DOHH2 (cell line): Measurements from ENCODE around the gene SPTBN4.
"Not testable (repeated sequence)": the region's sequence is repeated elsewhere in the genome, so short reads cannot be mapped to it uniquely, and the experiment has no call there.

Experiments used
- H3F3A ChIP-seq: fragments of 200-600 bp; sonication (generic), shearing (Covaris generic); 2 replicates; pipeline ENCODE4 v1.6.0; 2016; ENCODE audit warnings: antibody characterized with exemption, mild to moderate bottlenecking; ENCODE audit not compliant: control insufficient read depth, insufficient read depth
- H3K27ac ChIP-seq: fragments of 200-600 bp; sonication (generic); 2 replicates; pipeline ENCODE4 v1.5.1; 2014; ENCODE audit warnings: low read depth, mild to moderate bottlenecking, low read length, moderate library complexity
- H3K27me3 ChIP-seq: fragments of 200-600 bp; sonication (generic); 2 replicates; pipeline ENCODE4 v1.6.1; 2014; ENCODE audit warnings: mild to moderate bottlenecking, low read length, mixed read lengths; ENCODE audit not compliant: control insufficient read depth
- H3K36me3 ChIP-seq: fragments of 200-600 bp; sonication (generic); 2 replicates; pipeline ENCODE4 v1.6.1; 2014; ENCODE audit warnings: mild to moderate bottlenecking, low read length, moderate library complexity, mixed read lengths; ENCODE audit not compliant: control insufficient read depth
- H3K4me1 ChIP-seq: fragments of 200-600 bp; sonication (generic); 2 replicates; pipeline ENCODE4 v1.6.1; 2014; ENCODE audit warnings: mild to moderate bottlenecking, low read length, mixed read lengths; ENCODE audit not compliant: control insufficient read depth
- H3K4me2 ChIP-seq: fragments of 200-600 bp; sonication (generic); 2 replicates; pipeline ENCODE4 v1.6.0; 2014; ENCODE audit warnings: mild to moderate bottlenecking, low read length, moderate library complexity
- H3K4me3 ChIP-seq: fragments of 200-600 bp; sonication (generic); 2 replicates; pipeline ENCODE4 v1.5.1; 2014; ENCODE audit warnings: mild to moderate bottlenecking, low read length, mixed read lengths
- H3K79me2 ChIP-seq: fragments of 200-600 bp; sonication (generic); 2 replicates; pipeline ENCODE4 v1.6.1; 2014; ENCODE audit warnings: mild to moderate bottlenecking, low read length, mixed read lengths; ENCODE audit not compliant: control insufficient read depth
- H3K9me2 ChIP-seq: fragments of 200-600 bp; sonication (generic); replicated peaks from 2 replicates; pipeline ENCODE4 v1.6.1; 2014; ENCODE audit warnings: mild to moderate bottlenecking, low read length, mixed read lengths; ENCODE audit not compliant: control insufficient read depth
- H3K9me3 ChIP-seq: fragments of 200-600 bp; sonication (generic); 2 replicates; pipeline ENCODE4 v1.6.1; 2014; ENCODE audit warnings: antibody characterized with exemption, low read length, mixed read lengths; ENCODE audit not compliant: control insufficient read depth, insufficient read depth
- H4K20me1 ChIP-seq: fragments of 200-600 bp; sonication (generic); 2 replicates; pipeline ENCODE4 v1.6.0; 2014; ENCODE audit warnings: low read depth, mild to moderate bottlenecking, antibody characterized with exemption, low read length, moderate library complexity; ENCODE audit not compliant: control insufficient read depth, insufficient read depth
- CTCF ChIP-seq: fragments of 200-600 bp; sonication (generic); IDR thresholded peaks from one replicate; pipeline ENCODE4 v1.5.1; 2014; ENCODE audit warnings: antibody characterized with exemption, mild to moderate bottlenecking, low read depth, low read length; ENCODE audit not compliant: poor library complexity, severe bottlenecking
- EZH2phosphoT487 ChIP-seq: fragments of 200-600 bp; sonication (generic); IDR thresholded peaks from 2 replicates; pipeline ENCODE4 v1.6.1; 2017; ENCODE audit warnings: borderline replicate concordance, mild to moderate bottlenecking, antibody characterized with exemption, low read length, moderate library complexity, mixed read lengths

Gene SPTBN4

GRCh38 chr19:40621966-40622772, 155.4 kb downstream of the SPTBN4 start:
- peaks cover 3% of the 10 kb centered on the region; the same call in 1 of the 2 replicates for H3F3A ChIP-seq
- no peaks in the 10 kb centered on the region for H3K79me2 ChIP-seq
- no peak overlapping the region for H3K27ac ChIP-seq
- H3K4me3 ChIP-seq: no peak overlapping the region
- TF ChIP-seq CTCF (no peak), EZH2phosphoT487 (no peak)
- H3K27me3 ChIP-seq: no peaks in the 10 kb centered on the region
- H4K20me1 ChIP-seq: no peaks in the 10 kb centered on the region
- no peaks in the 10 kb centered on the region for H3K36me3 ChIP-seq
- no peaks in the 10 kb centered on the region for H3K9me2 ChIP-seq
- H3K4me1 ChIP-seq: no peaks in the 10 kb centered on the region
- H3K4me2 ChIP-seq: no peak overlapping the region
- H3K9me3 ChIP-seq: no peaks in the 10 kb centered on the region

GRCh38 chr19:40622773-40623075, 155.9 kb downstream of the SPTBN4 start:
- Histone ChIP-seq H3K9me2 (no peaks in the 10 kb centered on the region), H3K27ac (no peak overlapping the region), H3K4me2 (no peak overlapping the region), H3K27me3 (no peaks in the 10 kb centered on the region), H3K79me2 (no peaks in the 10 kb centered on the region), H3K4me1 (no peaks in the 10 kb centered on the region), H3K4me3 (no peak overlapping the region), H4K20me1 (no peaks in the 10 kb centered on the region), H3K36me3 (no peaks in the 10 kb centered on the region), H3K9me3 (no peaks in the 10 kb centered on the region), H3F3A (peaks cover 3% of the 10 kb centered on the region; the same call in 1 of the 2 replicates)
- TF ChIP-seq CTCF: no peak
- no peak for TF ChIP-seq EZH2phosphoT487

GRCh38 chr19:40623403-40624251, 156.8 kb downstream of the SPTBN4 start:
- TF ChIP-seq EZH2phosphoT487: no peak
- TF ChIP-seq CTCF: no peak
- no peaks in the 10 kb centered on the region for H3K27me3 ChIP-seq
- H3K79me2 ChIP-seq: no peaks in the 10 kb centered on the region
- H3K9me2 ChIP-seq: no peaks in the 10 kb centered on the region
- H3K4me3 ChIP-seq: no peak overlapping the region
- H3K36me3 ChIP-seq: no peaks in the 10 kb centered on the region
- no peaks in the 10 kb centered on the region for H3K4me1 ChIP-seq
- H3K9me3 ChIP-seq: no peaks in the 10 kb centered on the region
- H4K20me1 ChIP-seq: no peaks in the 10 kb centered on the region
- H3F3A ChIP-seq: peaks cover 3% of the 10 kb centered on the region; the same call in 1 of the 2 replicates
- H3K27ac ChIP-seq: no peak overlapping the region
- no peak overlapping the region for H3K4me2 ChIP-seq

GRCh38 chr19:40624369-40625153, 157.8 kb downstream of the SPTBN4 start:
- not testable (repeated sequence) for H3K27me3 ChIP-seq, H4K20me1 ChIP-seq, H3K4me1 ChIP-seq, H3K4me2 ChIP-seq, H3K36me3 ChIP-seq, H3K4me3 ChIP-seq, H3K9me3 ChIP-seq, H3K27ac ChIP-seq, H3K79me2 ChIP-seq, H3F3A ChIP-seq, H3K9me2 ChIP-seq
